Measurements from ENCODE around the gene WDR5.

The WDR5 gene

DNA sequence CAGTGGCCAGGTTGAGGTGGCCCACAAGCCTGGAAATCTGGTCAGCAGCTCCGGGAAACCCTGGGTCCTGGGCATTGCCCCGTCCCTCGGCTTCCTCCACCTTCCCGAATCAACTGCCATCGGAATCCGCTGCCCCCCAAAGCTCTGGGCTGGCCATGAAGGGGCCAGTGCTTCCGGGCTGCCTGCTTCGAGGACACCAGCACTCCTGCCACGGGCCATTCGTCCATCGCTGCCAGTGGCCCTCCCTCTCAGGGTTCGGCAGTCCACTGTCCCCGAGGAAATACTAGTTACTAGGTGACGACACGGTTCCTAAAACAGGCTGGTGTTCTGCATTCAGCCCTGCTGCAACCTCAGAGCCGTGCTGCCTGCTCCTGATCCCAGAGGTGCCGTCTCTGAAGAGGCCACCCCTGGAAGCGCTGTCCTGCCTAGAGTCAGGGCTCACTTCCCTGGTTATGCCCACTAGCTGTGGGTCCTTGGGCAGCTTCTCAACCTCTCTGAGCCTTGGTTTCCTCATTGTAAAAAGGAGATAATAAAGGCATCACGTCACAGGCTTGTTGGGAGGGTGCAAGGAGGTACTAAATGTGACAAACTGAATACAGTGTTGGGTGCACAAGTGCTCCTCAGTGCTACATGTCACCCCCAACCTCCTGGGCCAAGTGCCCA lies 3.5 kb upstream of the WDR5 start:
- DNase-seq (ENCODE audit: low read depth), result no peak

DNA sequence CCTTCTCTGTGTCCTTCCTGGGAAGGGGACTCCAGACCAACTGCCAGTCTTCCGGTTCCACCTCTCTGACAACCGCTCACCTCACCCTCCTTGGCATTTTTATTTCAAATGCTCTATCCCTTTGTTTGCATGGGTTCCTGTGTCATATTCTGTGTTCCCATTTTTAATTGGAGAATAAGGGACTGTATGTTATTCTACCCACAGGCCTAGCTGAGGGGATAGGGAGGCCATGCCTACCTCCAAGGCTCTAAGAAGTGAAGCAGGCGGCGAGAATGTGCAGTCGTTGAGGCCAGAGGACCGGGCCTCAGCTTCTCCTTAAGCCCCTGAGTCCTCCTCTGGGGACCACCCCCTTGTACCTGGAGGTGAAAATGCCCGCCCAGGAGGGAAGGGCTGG lies 936 bp upstream of the WDR5 start:
- no peak for DNase-seq (ENCODE audit: low read depth)

DNA sequence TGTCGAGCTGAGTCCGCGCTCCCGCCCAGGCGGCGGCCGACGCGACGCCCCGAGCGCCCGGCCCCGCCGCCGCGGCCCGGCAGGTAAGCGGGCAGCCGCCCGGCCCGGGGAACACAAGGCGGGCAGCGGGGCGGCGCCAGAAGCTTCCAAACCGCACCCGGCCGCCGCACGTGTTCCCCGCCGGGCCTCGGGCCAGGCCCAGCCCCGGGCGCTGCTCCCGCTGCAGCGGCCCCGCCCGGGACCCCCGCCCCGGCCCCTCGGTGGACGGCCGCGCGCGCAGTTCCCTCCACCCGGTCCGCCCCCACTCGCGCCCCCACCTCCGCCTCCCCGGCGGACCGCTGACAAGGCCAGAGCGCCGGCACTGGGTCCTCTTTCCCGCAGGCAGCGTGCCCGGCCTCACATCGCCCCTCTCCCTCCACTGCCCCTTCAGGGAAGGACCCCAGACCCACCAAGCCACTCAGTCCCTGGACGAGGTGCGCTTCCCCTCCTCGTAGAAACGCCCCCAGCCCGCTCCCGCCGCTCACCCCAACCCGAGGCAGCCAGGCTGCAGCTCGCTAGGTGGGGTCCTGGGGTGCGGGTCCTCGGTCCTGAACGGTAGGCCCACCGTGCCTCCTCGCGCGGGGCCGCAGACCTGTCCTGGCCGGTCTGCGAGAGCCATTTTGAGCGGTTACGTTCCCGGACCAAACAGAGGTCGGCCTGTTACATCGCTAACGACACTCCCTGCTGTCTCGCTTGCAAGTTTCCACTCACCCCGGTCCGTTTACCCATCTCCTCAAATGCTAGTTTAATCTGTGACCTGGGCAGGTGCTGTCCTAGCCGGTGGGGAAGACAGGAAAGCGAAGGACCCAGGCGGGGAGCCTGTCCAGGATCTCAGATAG lies 475 bp downstream of the WDR5 start:
- no peak for DNase-seq (ENCODE audit: low read depth)

DNA sequence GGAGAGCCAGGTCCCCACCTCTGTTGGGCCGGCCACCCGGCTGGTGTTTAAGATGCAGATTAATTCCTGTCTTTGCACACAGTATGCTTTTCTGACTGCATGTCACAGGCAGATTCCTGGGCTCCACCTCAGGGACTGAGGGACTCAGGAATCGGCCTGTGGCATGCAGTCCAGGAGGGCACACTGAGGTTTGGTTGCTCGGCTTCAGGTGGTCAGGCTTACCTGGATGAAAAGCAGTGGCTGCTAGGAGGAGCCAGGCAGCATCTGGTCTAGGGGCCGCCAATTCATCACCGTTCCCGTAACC lies 1.1 kb downstream of the WDR5 start:
- no peak for DNase-seq (ENCODE audit: low read depth)

DNA sequence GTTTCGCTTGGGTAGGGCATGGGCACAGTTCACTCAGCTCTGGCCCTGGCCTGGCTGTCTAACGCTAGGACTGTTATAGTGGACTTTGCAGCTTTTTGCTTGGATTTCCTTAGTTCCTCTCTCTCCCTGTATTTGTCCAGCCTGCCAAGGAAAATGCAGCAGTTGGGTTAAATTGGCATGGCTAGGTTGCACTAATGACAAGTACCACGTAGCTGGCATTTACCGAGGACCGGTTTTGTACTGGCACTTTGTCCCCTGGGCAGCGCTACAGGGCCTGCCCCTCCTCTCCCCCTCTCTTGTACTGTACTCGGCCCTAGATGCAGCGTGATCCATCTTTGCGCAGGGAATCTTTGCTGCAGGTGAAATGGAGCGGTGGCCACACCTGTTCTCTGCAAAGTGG lies 2.4 kb downstream of the WDR5 start:
- no peak for DNase-seq (ENCODE audit: low read depth)

DNA sequence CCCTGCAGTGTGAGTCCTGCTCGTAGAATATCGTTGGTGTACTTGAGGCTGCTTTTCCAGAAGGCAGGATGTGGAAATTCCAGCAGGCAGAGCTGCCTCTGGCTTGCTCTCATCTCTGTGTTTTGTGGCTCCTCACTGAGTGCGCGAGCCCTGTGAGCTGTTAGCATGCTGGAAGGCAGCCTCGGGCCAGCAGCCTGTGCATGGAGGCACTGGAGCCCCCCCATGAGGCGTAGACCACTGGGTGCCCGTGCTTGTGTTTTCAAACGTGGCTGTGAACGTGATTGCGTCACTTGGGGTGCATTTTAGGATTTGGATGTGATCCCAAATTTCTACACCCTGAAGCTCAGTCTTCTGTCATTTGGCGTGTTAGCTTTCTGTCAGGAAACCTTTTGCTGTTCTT lies 3.2 kb downstream of the WDR5 start:
- DNase-seq (ENCODE audit: low read depth), result no peak

DNA sequence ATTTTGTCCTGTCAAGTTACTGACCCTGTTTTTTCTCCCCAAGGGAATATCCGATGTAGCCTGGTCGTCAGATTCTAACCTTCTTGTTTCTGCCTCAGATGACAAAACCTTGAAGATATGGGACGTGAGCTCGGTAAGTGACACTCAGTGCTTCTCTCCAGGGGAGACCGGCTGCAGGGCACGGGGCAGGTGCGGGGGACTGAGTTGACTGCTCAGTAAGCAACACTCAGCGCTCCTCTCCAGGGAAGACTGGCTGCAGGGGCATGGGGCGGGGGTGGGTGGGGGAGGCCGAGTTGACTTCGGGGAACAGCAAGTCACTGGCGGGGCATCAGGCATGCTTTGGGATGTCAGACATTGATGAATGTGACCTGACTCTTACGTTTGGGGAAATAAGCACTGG lies 6.0 kb downstream of the WDR5 start:
- DNase-seq (ENCODE audit: low read depth), result no peak

DNA sequence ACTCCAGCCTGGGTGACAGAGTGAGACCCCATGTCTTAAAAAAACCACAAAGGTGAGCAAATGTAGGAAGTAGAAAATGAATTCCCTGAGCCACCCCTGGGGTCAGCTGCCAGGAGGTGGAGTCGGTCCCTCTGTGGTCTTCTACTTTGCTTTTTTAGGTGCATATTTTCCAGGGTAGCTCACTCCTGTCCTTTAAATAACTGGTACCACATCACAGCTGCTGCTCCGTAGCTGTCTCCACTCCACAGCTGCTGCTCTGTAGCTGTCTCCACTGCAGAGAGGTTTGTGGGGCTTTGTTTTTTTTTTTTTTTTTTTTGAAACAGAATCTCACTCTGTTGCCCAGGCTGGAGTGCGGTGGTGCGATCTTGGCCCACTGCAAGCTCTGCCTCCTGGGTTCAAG lies 8.9 kb downstream of the WDR5 start:
- DNase-seq (ENCODE audit: low read depth), result no peak

DNA sequence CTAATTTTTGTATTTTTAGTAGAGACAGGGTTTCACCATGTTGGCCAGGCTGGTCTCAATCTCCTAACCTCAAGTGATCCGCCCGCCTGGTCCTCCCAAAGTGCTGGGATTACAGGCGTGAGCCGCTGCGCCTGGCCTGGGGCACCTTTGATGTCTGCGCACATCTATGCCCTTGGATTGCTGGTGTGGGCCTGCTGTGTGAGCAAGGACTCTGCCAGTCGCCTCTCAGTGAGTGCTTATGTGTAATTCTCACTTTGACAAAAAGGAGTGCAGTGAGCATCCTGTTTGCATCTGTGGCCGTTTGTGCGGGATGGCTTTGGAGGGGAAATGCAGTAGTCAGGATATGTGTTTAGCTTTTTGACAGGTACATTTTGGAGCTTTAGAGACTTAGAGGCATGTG lies 9.4 kb downstream of the WDR5 start:
- DNase-seq (ENCODE audit: low read depth), result no peak

DNA sequence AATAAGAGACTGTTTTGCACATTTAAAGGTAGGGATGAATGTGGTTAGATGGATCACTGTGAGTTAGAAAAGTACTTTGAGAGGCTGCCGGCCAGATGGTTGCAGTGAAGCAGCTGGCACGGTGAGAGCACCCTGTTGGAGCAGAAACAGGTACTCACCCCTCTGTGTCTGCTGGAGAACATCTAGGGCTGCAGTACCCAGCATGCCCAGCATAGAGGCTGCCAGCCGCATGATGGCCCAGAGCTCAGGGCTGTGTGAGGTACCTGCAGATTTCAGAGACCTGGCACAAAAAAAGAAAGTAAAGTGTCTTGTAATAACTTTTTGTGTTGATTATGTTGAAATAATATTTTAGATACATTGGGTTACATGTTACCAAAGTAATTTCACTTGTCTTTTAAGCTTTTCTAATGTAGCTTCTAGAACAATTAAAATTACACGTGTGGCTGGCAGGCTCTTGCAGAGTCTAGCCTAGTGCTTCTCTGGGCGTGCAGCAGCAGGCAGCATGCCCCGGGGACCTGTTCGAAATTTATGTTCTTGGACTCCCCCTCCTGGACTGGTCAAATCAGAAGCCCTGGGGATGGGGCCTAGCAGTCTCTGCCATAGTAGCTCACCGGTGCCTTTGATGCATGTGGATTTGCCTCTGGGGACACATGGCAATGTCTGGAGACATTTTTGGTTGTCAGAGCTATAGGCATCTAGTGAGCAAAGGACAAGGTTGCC lies 11.1 kb downstream of the WDR5 start:
- no peak for DNase-seq (ENCODE audit: low read depth)

DNA sequence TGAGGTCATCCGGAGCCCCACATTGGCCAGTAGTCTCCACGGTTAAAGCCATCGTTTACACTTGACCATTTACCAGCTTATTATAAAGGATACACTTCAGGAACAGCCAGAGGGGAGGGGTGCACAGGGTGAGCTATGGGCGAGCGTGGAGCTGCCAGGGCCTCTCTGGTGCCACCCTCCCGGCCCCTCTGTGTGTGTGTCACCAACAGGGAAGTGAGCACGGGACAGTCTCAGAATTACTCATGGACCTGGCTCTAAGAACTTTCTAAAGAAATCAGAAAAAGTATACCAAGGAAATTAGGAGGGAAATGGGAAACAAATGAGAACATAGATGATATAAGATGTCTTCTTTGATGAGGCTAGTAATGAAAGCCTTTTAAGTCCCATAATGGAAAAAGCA lies 13.5 kb downstream of the WDR5 start:
- DNase-seq (ENCODE audit: low read depth), result no peak

DNA sequence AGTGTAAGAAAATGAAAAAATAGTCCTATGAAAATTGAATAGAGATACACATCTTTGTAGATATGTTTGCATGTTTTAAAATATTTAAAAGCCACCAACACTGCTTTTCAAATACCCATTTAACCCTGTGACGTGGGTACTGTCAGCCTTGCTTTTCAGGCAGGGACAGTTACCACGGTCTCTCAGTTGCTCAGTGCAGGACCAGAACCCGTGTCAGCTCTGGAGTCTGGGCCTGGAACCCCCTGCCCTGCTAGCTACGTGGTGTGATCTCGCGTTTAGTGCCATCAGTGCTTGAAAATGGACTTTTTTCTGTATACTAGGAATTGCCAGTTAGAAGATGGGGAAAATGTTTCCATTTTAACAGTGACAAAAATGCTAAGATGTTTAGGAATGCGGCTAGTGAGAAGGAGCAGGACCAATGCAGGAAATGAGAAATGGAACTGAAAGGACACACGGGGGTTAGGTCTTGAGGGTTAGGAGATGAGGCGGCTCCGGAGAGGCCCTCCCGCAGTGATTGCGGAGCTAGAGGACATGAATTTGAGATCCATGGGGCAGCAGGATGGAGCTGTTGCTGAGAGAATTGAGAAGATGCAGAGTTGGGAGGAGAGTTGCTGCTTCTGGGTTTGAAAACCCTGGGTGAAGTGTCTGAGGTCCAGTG lies 14.8 kb downstream of the WDR5 start:
- DNase-seq (ENCODE audit: low read depth), result no peak

DNA sequence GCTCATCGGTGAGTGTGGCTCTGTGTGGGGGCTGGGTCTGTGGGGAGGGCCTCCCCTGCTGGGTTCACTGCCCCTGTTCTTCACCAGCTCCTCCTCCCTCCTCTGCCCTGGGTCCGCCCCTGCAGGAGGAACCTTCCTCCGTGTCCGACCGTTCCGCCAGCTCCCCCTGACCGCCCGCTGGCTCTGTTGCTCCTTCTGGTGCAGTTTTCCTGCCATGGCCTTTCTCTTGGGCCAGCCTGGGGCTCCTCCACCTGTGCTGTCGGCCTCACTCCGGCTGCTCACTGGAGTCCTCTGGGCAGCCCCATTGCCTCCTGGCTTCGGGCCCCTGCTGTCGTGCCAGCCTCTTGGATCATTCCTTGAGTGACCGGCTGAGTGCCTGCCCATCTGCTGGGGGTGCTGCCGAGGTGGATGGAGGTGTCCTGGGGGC lies 16.2 kb downstream of the WDR5 start:
- no peak for DNase-seq (ENCODE audit: low read depth)

DNA sequence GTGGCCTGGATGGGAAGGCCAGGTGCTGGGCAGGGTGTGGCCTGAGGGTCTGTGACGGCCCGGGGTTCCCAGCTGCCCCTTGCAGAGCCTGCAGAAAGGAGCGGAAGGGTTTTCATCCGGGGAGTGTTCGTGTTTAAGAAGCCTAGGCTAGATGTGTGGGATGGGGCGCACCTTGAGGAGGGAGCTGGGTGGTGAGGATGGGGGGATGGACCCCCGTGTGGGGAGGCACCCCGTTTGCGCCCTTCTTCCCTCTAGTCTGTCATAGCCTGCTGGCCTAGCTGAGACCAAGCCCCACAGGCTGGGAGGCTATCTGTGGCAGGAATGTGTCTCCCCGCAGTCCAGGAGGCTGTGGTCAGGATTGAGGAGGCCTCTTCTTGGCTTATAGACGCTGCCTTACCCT lies 16.6 kb downstream of the WDR5 start:
- DNase-seq (ENCODE audit: low read depth), result no peak

DNA sequence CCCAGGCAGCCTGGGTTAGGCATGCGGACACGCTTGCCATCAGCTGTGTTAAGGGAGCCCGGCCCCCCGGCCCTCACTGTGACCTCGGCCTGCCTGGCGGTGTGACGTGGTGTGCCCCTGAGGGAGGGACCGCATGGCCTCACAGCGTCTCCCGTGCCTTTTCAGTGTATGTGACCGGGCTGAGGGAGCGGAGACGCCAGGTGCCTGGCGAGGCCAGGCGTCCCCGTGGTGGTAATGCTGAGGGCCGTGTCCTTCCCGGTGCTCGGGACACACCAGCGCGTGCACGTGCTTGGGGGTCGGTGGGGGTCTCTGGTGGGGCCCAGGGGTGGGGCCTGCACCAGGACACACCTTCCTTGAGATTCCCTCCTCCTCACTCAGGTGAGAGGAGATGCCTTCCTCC lies 17.6 kb downstream of the WDR5 start:
- no peak for DNase-seq (ENCODE audit: low read depth)

DNA sequence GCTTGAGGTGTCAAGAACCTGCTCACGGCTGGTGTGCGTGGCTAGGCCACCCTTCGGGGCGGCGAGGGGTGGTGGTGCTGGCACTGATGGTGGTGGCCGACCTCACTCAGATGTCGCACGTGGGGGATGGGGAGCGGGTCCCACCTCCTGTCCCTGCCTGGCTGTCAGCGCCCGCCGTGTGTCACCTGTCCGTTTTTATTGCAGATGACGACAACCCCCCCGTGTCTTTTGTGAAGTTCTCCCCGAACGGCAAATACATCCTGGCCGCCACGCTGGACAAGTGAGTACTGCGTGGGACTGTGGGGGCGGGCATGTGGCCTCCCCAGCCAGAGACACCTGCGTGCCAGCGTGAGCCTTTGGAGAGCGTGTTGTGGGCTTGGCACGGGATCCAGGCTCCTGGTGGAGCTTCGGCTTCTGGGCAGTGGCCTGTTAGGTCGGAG lies 18.4 kb downstream of the WDR5 start:
- DNase-seq (ENCODE audit: low read depth), result no peak

DNA sequence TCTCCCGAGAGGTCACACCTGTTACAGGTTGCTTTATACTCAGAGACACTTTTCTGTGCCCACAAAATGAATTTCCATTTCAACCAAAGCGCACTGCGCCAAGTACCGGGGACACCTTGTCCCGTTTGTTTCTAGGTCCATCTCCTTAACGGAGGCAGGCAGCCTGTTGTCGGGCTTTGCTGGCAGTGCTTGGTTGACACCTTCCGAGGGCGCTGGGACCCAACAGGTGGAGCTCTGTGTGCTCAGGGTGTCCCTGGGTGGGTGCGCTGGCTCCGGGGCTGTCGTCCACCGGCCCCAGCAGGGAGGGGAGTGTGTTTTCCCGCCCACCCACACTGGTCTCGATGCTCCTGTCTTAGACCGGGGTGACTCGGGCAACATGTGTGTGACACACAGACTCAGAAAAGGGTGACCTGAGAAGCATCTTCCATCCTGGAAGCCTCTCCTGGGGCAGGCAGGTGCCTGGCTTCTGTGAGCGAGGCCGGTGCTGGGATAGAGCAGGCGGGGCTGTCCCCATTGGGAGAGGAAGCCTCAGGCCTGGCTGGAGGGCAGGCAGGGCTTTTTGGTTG lies 20.0 kb downstream of the WDR5 start:
- DNase-seq (ENCODE audit: low read depth), result no peak

DNA sequence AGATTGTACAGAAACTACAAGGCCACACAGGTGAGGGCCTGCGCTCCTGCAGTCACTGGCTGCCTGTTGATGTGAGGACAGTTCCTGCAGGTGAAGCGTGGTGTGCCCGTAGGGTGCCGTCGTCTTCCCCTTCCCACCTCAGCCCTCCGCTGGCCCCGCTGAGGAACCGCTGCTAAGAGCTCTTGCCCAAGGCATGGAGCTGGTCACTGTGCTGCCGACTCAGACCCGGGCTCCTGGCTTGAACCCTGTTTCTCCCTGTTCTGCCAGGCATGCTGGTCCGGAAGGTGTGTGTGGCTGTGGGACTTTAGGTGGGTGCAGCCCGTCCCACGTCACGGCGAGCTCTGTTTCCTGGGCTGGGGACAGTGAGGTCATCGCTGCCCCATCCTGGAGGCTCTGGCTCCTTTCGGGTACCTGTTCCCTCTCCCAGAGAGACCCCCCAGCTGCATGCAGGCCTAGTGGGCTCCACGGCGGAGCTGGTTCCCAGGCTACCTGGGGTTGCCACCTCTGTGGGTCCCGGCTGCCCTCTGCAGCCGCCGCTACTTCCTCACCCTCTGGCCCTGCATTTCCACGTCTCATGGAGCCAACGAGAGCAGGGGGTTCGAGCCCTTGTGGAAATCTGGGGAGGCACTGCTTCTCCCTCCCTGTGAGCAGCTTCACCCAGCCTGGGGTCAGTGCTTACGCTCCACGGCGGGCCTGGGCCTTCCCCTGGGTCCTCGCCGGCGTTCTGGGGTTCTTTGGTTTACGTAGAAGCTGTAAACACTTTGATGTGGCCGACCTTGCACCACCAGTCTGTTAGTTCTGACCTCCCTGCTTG lies 20.9 kb downstream of the WDR5 start:
- no peak for DNase-seq (ENCODE audit: low read depth)

DNA sequence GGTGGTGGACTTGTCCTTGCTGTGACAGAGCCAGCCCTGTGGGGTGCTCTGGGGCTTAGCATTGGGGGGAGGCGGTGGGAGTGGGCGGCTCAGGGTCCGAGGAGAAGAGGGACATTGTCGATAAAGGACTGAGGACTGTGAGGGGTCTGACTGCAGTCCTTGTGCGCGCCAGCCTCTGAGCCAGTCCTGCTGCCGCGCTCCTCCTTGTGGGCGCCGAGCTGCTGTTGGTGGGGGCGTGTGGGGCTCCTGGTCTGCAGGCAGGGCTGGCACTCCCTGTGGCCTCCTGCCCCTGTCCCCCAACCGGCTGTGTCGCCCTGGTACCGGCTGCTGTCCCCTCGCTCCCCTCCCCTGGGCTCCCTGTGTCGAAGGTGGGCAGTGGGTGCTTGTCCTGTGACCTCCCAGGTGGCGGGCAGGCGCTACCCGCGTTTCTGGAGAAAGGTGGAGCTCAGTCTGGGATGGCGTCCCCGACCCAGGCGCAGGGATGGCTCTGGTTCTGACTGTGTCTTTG lies 21.6 kb downstream of the WDR5 start:
- DNase-seq (ENCODE audit: low read depth), result no peak

DNA sequence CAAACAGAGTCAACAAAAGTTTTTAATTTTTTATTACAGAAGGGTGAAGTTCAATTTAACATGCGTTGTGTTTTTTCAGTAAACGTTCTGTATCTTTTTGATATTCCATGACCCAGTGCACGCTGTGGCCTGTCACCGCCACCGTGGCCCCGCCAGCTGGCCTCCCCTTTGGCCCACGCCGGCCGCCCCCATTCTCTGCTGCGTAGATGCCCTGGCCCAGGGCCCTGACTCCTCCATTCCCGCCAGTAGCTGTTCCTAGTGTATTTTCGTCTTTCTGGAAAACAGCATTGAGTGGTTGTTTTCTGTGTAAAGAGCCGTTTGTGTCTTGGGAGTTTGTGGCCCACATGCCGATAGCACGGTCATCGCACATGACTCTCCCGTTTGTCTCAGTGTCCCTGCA lies 22.4 kb downstream of the WDR5 start:
- DNase-seq (ENCODE audit: low read depth), result no peak

DNA sequence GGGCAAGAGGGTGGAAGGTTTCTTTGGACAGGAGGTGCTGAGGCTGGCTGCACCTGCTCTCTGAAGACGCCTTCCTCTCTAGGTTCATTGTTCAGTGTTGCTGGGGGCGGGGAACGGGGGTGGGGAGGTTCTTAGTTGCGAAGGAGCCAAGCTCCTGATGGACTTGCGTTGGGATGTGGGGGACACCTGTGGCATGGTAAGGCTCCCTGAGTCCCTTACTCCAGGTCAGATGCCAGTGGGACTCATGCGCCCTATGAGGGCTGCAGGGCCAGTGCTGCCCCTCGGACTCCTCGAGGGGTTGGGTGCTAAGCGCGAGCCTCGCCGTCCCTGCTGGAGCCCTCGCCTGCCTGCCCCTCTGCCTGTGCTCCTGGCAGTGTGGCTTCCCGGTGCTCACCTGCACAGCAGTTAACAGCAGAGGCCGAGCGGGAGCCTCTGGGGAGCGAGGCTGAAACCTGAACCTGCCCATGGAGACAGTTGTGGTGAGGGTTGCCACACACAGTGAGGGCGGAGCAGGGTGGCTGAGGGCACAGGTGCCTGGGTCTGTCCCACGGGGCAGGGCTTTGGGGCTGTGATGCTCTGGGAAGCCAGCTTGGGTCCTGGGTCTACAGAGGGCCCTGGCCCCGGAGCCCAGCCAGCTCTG lies 23.0 kb downstream of the WDR5 start:
- no peak for DNase-seq (ENCODE audit: low read depth)
